Measurements from ENCODE around the gene NTSR1.
A peak's percentile ranks its signal among the peaks of the same experiment; 100 is the strongest.

Gene NTSR1

DNA sequence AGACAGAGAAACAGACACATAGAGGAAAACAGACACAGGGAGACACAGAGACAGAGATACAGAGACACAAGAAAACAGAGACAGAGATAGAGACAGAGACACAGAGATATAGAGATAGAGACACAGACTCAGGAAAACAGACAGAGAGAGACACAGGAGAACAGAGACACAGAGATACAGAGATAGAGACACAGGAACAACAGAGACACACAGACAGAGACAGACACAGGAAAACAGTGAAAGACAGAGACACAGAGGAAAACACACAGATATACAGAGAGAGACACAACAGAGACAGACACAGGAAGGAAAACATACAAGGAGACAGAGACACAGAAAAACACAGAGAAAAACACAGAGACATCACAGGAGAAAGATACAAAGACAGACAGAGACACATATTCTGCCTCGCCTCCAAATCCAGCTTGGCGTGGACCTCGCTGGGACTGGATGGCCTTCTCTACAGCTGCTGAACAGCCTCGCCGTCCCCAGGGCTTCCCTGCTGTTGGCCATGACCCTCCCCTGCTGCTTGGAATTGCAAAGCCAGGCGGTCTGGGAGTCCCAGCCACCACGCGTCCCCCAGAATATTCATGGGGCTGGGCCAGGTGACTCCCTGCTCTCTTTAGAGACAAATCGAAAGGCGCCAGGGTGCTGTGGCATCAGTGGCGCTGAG, 36.8 kb downstream of the NTSR1 start:
- DNase-seq (ENCODE audit: low spot score in 2 of 2) (no peak), ATAC-seq (replicated peaks; ENCODE audit: extremely low read depth, poor library complexity, severe bottlenecking) (no peak)
- H3K4me3 Mint-ChIP-seq: no peak overlapping the region
- no peaks in the 10 kb centered on the region for H3K27me3 Mint-ChIP-seq
- H3K36me3 Mint-ChIP-seq (ENCODE audit: insufficient read depth): no peaks in the 10 kb centered on the region
- H3K9me3 Mint-ChIP-seq: no peaks in the 10 kb centered on the region
- peaks cover 15% of the 10 kb centered on the region for H3K4me1 Mint-ChIP-seq
- peak overlapping the region; percentile 43 for H3K27ac Mint-ChIP-seq (ENCODE audit: low read depth)

DNA sequence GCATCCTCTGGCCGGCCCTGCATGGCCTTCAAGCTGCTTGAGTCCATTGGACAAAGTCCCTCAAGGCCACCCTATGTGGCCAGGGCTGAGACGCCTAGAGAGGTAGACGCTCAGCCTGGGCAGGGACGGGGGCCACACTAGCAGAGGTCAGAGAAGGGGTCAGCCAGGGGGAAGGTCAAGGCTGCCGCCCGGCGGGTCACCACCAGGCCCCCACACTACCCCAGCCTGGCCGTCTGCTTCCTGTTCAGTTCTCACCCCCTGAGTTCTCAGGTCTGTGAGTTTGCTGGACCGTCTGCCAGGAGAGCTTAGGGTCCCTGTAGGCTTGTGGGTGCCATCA, 37.3 kb downstream of the NTSR1 start:
- Mint-ChIP-seq H3K36me3 (ENCODE audit: insufficient read depth) (no peaks in the 10 kb centered on the region), H3K4me3 (no peak overlapping the region), H3K27me3 (no peaks in the 10 kb centered on the region), H3K4me1 (peaks cover 13% of the 10 kb centered on the region), H3K27ac (ENCODE audit: low read depth) (no peak overlapping the region), H3K9me3 (no peaks in the 10 kb centered on the region)
- DNase-seq (ENCODE audit: low spot score in 2 of 2): no peak
- ATAC-seq (replicated peaks; ENCODE audit: extremely low read depth, poor library complexity, severe bottlenecking): no peak

GRCh38 chr20:62748311-62748710, 39.7 kb downstream of the NTSR1 start:
- Mint-ChIP-seq H3K27ac (ENCODE audit: low read depth) (no peak overlapping the region), H3K4me3 (no peak overlapping the region), H3K4me1 (peaks cover 7% of the 10 kb centered on the region), H3K27me3 (no peaks in the 10 kb centered on the region), H3K36me3 (ENCODE audit: insufficient read depth) (no peaks in the 10 kb centered on the region), H3K9me3 (no peaks in the 10 kb centered on the region)
- DNase-seq (ENCODE audit: low spot score in 2 of 2): no peak
- ATAC-seq (replicated peaks; ENCODE audit: extremely low read depth, poor library complexity, severe bottlenecking): no peak

- Mint-ChIP-seq H3K4me1 (peaks cover 7% of the 10 kb centered on the region), H3K36me3 (ENCODE audit: insufficient read depth) (no peaks in the 10 kb centered on the region), H3K27me3 (no peaks in the 10 kb centered on the region), H3K4me3 (no peak overlapping the region), H3K9me3 (no peaks in the 10 kb centered on the region), H3K27ac (ENCODE audit: low read depth) (no peak overlapping the region)
- ATAC-seq (replicated peaks; ENCODE audit: extremely low read depth, poor library complexity, severe bottlenecking) (no peak), DNase-seq (ENCODE audit: low spot score in 2 of 2) (no peak)
These were observed 41.3 kb downstream of the NTSR1 start for GRCh38 chr20:62749851-62750445.

- H3K9me3 Mint-ChIP-seq: no peaks in the 10 kb centered on the region
- no peak for DNase-seq (ENCODE audit: low spot score in 2 of 2)
- no peak for ATAC-seq (replicated peaks; ENCODE audit: extremely low read depth, poor library complexity, severe bottlenecking)
- no peak overlapping the region for H3K27ac Mint-ChIP-seq (ENCODE audit: low read depth)
- no peak overlapping the region for H3K4me3 Mint-ChIP-seq
- peaks cover 9% of the 10 kb centered on the region for H3K27me3 Mint-ChIP-seq
- H3K36me3 Mint-ChIP-seq (ENCODE audit: insufficient read depth): no peaks in the 10 kb centered on the region
- no peaks in the 10 kb centered on the region for H3K4me1 Mint-ChIP-seq
These were observed 43.0 kb downstream of the NTSR1 start for GRCh38 chr20:62751551-62752150.

DNA sequence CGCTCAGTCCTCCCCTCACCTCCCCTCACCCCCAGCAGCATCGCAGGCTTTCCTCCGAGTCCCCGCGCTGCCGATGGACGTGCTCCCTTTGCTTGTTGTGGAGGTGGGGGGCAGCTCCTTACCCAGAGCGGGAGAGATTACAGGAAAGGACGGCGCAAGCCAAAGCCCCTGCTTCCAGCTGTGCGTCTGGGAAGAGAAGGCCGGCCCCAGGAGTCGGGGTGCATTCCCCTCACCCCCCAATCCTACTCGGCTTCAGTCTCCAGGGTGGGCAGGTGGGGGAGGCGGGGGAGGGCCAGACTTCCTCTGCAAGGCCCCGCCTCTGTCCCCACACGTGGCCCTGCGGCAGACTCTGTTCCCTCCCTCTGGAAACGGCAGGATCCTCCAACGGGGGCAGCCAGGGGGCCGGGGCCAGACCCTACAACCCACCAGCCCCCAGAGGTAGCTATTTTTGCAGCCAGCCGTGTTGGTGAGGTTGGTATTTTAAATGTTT, 43.6 kb downstream of the NTSR1 start:
- H3K27ac Mint-ChIP-seq (ENCODE audit: low read depth): no peak overlapping the region
- H3K4me3 Mint-ChIP-seq: no peak overlapping the region
- no peaks in the 10 kb centered on the region for H3K9me3 Mint-ChIP-seq
- no peak for DNase-seq (ENCODE audit: low spot score in 2 of 2)
- no peak for ATAC-seq (replicated peaks; ENCODE audit: extremely low read depth, poor library complexity, severe bottlenecking)
- H3K36me3 Mint-ChIP-seq (ENCODE audit: insufficient read depth): peaks cover 2% of the 10 kb centered on the region
- H3K4me1 Mint-ChIP-seq: no peaks in the 10 kb centered on the region
- H3K27me3 Mint-ChIP-seq: peaks cover 9% of the 10 kb centered on the region

- ATAC-seq (replicated peaks; ENCODE audit: extremely low read depth, poor library complexity, severe bottlenecking): no peak
- peaks cover 10% of the 10 kb centered on the region for H3K27me3 Mint-ChIP-seq
- H3K4me3 Mint-ChIP-seq: no peak overlapping the region
- no peak overlapping the region for H3K27ac Mint-ChIP-seq (ENCODE audit: low read depth)
- H3K36me3 Mint-ChIP-seq (ENCODE audit: insufficient read depth): peaks cover 2% of the 10 kb centered on the region
- DNase-seq (ENCODE audit: low spot score in 2 of 2): no peak
- H3K9me3 Mint-ChIP-seq: no peaks in the 10 kb centered on the region
- H3K4me1 Mint-ChIP-seq: no peaks in the 10 kb centered on the region
These were observed 44.2 kb downstream of the NTSR1 start for GRCh38 chr20:62752671-62753501.

DNA sequence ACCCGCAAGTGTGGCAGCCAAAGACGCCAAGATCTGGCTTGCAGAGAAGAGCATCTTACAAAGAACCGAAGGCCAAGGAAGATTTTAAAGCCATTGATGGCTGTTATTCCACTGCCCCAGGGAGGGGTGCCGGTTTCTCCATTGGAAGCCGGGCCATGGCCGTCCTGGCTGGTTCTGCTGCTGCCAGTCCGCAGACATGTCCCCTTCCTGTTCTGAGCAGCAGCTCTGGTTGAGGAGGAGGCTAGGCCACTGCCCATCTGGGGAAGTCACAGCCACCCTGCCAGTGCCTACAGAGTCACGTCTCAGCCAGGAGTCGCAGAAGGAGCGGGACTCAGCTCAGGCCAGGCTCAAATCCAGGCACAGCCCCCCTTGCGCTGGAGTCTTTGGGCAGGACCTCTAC, 45.0 kb downstream of the NTSR1 start:
- H3K27ac Mint-ChIP-seq (ENCODE audit: low read depth): no peak overlapping the region
- ATAC-seq (replicated peaks; ENCODE audit: extremely low read depth, poor library complexity, severe bottlenecking) (no peak), DNase-seq (ENCODE audit: low spot score in 2 of 2) (no peak)
- H3K36me3 Mint-ChIP-seq (ENCODE audit: insufficient read depth): peaks cover 2% of the 10 kb centered on the region
- peaks cover 17% of the 10 kb centered on the region for H3K27me3 Mint-ChIP-seq
- no peaks in the 10 kb centered on the region for H3K9me3 Mint-ChIP-seq
- H3K4me3 Mint-ChIP-seq: no peak overlapping the region
- no peaks in the 10 kb centered on the region for H3K4me1 Mint-ChIP-seq

- DNase-seq (ENCODE audit: low spot score in 2 of 2) (no peak), ATAC-seq (replicated peaks; ENCODE audit: extremely low read depth, poor library complexity, severe bottlenecking) (no peak)
- H3K27me3 Mint-ChIP-seq: peaks cover 22% of the 10 kb centered on the region
- H3K36me3 Mint-ChIP-seq (ENCODE audit: insufficient read depth): peaks cover 2% of the 10 kb centered on the region
- H3K9me3 Mint-ChIP-seq: no peaks in the 10 kb centered on the region
- no peaks in the 10 kb centered on the region for H3K4me1 Mint-ChIP-seq
- no peak overlapping the region for H3K27ac Mint-ChIP-seq (ENCODE audit: low read depth)
- no peak overlapping the region for H3K4me3 Mint-ChIP-seq
These were observed 45.7 kb downstream of the NTSR1 start for GRCh38 chr20:62754122-62754990.

DNA sequence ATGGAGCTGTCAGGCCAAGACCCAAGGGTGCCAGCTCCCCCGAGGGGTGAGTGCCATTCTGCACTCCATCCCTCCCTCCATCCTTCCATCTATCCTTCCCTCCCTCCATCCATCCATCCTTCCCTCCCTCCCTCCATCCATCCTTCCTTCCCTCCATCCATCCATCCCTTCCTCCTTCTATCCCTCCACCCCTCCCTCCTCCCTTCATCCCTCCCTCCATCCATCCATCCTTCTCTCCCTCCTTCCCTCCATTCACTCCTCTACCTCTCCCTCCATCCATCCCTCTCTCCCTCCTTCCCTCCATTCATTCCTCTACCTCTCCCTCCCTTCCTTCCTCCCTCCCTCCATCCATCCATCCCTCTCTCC, 46.3 kb downstream of the NTSR1 start:
- H3K27me3 Mint-ChIP-seq: peaks cover 22% of the 10 kb centered on the region
- no peaks in the 10 kb centered on the region for H3K9me3 Mint-ChIP-seq
- no peaks in the 10 kb centered on the region for H3K4me1 Mint-ChIP-seq
- H3K36me3 Mint-ChIP-seq (ENCODE audit: insufficient read depth): peaks cover 2% of the 10 kb centered on the region
- ATAC-seq (replicated peaks; ENCODE audit: extremely low read depth, poor library complexity, severe bottlenecking) (no peak), DNase-seq (ENCODE audit: low spot score in 2 of 2) (no peak)
- no peak overlapping the region for H3K4me3 Mint-ChIP-seq
- H3K27ac Mint-ChIP-seq (ENCODE audit: low read depth): no peak overlapping the region

DNA sequence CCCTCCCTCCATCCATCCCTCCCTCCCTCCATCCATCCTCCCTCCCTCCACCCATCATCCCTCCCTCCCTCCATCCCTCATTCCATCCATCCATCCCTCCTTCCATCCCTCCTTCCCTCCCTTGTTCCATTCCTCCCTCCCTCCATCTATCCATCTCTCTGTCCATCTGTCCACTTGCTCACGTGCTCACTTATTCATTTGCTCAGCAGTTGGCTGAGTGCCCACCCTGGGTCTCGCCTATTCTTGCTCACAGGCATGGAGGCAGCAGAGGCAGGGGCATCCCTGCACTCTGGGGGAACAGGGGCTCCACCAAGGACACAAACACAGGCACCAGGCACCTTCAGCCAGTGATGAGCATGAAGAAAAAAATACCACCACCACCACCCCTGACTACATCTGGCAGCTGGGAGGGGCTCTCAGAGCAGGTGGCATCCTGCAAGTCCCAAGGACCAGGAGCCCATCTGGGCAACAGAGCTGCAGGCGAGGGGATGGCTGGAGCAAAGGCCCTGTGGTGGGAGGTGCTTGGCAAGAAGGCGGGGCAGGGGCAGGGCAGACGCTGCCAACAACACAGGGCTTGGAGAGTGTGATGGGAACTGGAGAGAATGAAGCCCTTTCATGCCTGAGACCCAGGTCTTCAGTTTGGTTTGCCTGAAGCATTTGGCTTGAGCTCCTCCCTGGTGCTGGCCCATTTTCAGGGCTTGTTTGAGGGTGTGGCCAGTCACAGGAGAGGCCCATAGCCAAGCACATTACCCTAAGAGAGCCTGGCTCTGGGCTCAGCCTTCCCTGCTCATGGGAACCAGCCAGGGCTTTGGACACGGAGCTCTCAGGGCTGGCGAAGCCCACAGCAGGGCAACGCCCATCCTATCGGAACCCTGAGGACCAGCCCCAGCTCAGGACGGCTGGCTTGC, 47.4 kb downstream of the NTSR1 start:
- no peaks in the 10 kb centered on the region for H3K4me1 Mint-ChIP-seq
- no peak overlapping the region for H3K4me3 Mint-ChIP-seq
- DNase-seq (ENCODE audit: low spot score in 2 of 2) (no peak), ATAC-seq (replicated peaks; ENCODE audit: extremely low read depth, poor library complexity, severe bottlenecking) (no peak)
- peaks cover 22% of the 10 kb centered on the region for H3K27me3 Mint-ChIP-seq
- no peaks in the 10 kb centered on the region for H3K9me3 Mint-ChIP-seq
- no peak overlapping the region for H3K27ac Mint-ChIP-seq (ENCODE audit: low read depth)
- peaks cover 2% of the 10 kb centered on the region for H3K36me3 Mint-ChIP-seq (ENCODE audit: insufficient read depth)

Data from central memory CD8-positive, alpha-beta T cell (primary cell).